ENCODE data around the gene TMEM51. TPM values are rescaled to one million over a fixed set of nuclear protein-coding genes. Genes with fewer than 3 reads are reported as not detected.
A peak's percentile ranks its signal among the peaks of the same experiment; 100 is the strongest.

TMEM51 gene
- total and polyA plus RNA-seq, 9 of the 15 experiments (the other 6 are each of a cell fraction or from before 2014, with no cell fraction given) = 0.06 to 1.4 (median 0.58) TPM

DNA sequence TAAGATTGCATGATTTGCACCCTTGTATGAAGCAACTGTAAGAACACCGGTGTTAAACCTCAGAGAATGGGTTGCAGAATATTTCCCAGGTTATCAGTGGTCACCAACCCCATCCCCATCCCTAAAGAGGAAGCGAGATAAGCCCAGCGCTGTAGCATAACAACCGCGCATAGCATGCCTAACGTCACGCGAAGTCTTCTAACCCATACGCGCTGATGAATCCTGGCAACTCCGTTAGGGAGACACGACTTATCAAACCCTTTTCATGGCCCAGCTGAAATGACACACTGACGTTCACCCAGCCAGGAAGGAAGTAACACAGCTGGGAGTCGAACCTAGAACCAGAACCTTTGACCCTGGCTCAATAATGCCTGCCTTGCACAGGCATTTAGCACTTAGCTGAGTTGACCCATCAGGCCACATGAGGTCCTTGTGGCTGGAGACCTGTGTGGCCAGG lies 24.2 kb downstream of the TMEM51 start (continued):
- TF ChIP-seq, protein P1, sequence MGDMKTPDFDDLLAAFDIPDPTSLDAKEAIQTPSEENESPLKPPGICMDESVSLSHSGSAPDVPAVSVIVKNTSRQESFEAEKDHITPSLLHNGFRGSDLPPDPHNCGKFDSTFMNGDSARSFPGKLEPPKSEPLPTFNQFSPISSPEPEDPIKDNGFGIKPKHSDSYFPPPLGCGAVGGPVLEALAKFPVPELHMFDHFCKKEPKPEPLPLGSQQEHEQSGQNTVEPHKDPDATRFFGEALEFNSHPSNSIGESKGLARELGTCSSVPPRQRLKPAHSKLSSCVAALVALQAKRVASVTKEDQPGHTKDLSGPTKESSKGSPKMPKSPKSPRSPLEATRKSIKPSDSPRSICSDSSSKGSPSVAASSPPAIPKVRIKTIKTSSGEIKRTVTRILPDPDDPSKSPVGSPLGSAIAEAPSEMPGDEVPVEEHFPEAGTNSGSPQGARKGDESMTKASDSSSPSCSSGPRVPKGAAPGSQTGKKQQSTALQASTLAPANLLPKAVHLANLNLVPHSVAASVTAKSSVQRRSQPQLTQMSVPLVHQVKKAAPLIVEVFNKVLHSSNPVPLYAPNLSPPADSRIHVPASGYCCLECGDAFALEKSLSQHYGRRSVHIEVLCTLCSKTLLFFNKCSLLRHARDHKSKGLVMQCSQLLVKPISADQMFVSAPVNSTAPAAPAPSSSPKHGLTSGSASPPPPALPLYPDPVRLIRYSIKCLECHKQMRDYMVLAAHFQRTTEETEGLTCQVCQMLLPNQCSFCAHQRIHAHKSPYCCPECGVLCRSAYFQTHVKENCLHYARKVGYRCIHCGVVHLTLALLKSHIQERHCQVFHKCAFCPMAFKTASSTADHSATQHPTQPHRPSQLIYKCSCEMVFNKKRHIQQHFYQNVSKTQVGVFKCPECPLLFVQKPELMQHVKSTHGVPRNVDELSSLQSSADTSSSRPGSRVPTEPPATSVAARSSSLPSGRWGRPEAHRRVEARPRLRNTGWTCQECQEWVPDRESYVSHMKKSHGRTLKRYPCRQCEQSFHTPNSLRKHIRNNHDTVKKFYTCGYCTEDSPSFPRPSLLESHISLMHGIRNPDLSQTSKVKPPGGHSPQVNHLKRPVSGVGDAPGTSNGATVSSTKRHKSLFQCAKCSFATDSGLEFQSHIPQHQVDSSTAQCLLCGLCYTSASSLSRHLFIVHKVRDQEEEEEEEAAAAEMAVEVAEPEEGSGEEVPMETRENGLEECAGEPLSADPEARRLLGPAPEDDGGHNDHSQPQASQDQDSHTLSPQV (IDR thresholded peaks at IDR 0.05) = no peak
- TF ChIP-seq, protein P2, sequence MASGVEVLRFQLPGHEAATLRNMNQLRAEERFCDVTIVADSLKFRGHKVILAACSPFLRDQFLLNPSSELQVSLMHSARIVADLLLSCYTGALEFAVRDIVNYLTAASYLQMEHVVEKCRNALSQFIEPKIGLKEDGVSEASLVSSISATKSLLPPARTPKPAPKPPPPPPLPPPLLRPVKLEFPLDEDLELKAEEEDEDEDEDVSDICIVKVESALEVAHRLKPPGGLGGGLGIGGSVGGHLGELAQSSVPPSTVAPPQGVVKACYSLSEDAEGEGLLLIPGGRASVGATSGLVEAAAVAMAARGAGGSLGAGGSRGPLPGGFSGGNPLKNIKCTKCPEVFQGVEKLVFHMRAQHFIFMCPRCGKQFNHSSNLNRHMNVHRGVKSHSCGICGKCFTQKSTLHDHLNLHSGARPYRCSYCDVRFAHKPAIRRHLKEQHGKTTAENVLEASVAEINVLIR (CRISPR knock-in tag; IDR thresholded peaks at IDR 0.05) = peak; percentile 53; the same call in 1 of the 2 replicates
- TF ChIP-seq NFIX (CRISPR knock-in tag; IDR thresholded peaks at IDR 0.05; ENCODE audit: low read depth) = no peak
- TF ChIP-seq ZNF232 (CRISPR knock-in tag; IDR thresholded peaks at IDR 0.05) = no peak
- no peak for TF ChIP-seq SMAD2 (IDR thresholded peaks at IDR 0.05; ENCODE audit: low read depth, low read length)
- TF ChIP-seq, protein P3, sequence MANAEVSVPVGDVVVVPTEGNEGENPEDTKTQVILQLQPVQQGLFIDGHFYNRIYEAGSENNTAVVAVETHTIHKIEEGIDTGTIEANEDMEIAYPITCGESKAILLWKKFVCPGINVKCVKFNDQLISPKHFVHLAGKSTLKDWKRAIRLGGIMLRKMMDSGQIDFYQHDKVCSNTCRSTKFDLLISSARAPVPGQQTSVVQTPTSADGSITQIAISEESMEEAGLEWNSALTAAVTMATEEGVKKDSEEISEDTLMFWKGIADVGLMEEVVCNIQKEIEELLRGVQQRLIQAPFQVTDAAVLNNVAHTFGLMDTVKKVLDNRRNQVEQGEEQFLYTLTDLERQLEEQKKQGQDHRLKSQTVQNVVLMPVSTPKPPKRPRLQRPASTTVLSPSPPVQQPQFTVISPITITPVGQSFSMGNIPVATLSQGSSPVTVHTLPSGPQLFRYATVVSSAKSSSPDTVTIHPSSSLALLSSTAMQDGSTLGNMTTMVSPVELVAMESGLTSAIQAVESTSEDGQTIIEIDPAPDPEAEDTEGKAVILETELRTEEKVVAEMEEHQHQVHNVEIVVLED (CRISPR knock-in tag; IDR thresholded peaks at IDR 0.05) = no peak
- TF ChIP-seq, protein P4, sequence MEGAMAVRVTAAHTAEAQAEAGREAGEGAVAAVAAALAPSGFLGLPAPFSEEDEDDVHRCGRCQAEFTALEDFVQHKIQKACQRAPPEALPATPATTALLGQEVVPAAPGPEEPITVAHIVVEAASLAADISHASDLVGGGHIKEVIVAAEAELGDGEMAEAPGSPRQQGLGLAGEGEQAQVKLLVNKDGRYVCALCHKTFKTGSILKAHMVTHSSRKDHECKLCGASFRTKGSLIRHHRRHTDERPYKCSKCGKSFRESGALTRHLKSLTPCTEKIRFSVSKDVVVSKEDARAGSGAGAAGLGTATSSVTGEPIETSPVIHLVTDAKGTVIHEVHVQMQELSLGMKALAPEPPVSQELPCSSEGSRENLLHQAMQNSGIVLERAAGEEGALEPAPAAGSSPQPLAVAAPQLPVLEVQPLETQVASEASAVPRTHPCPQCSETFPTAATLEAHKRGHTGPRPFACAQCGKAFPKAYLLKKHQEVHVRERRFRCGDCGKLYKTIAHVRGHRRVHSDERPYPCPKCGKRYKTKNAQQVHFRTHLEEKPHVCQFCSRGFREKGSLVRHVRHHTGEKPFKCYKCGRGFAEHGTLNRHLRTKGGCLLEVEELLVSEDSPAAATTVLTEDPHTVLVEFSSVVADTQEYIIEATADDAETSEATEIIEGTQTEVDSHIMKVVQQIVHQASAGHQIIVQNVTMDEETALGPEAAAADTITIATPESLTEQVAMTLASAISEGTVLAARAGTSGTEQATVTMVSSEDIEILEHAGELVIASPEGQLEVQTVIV (CRISPR knock-in tag; IDR thresholded peaks at IDR 0.05; ENCODE audit: borderline replicate concordance) = no peak
- no peak for TF ChIP-seq ASH1L (IDR thresholded peaks at IDR 0.05; ENCODE audit: borderline replicate concordance, low read depth, partially characterized antibody)
- TF ChIP-seq DIDO1 (tag; IDR thresholded peaks at IDR 0.05; ENCODE audit: low read depth) = no peak
- TF ChIP-seq, protein P5, sequence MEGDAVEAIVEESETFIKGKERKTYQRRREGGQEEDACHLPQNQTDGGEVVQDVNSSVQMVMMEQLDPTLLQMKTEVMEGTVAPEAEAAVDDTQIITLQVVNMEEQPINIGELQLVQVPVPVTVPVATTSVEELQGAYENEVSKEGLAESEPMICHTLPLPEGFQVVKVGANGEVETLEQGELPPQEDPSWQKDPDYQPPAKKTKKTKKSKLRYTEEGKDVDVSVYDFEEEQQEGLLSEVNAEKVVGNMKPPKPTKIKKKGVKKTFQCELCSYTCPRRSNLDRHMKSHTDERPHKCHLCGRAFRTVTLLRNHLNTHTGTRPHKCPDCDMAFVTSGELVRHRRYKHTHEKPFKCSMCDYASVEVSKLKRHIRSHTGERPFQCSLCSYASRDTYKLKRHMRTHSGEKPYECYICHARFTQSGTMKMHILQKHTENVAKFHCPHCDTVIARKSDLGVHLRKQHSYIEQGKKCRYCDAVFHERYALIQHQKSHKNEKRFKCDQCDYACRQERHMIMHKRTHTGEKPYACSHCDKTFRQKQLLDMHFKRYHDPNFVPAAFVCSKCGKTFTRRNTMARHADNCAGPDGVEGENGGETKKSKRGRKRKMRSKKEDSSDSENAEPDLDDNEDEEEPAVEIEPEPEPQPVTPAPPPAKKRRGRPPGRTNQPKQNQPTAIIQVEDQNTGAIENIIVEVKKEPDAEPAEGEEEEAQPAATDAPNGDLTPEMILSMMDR (IDR thresholded peaks at IDR 0.05 in 2 of 3, conservative IDR thresholded peaks at IDR 0.05 in 1 of 3; ENCODE audit: insufficient read depth in 2 of 3, low read depth in 1 of 3, low read length in 3 of 3) = no peak
- no peak for TF ChIP-seq ZNF77 (CRISPR knock-in tag; IDR thresholded peaks at IDR 0.05)
- TF ChIP-seq PCBP1 (IDR thresholded peaks at IDR 0.05; ENCODE audit: low read depth, low read length, poor library complexity, severe bottlenecking) = no peak
- TF ChIP-seq, protein P6, sequence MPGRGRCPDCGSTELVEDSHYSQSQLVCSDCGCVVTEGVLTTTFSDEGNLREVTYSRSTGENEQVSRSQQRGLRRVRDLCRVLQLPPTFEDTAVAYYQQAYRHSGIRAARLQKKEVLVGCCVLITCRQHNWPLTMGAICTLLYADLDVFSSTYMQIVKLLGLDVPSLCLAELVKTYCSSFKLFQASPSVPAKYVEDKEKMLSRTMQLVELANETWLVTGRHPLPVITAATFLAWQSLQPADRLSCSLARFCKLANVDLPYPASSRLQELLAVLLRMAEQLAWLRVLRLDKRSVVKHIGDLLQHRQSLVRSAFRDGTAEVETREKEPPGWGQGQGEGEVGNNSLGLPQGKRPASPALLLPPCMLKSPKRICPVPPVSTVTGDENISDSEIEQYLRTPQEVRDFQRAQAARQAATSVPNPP (IDR thresholded peaks at IDR 0.05; ENCODE audit: borderline replicate concordance, insufficient read depth, insufficient read length) = no peak
- TF ChIP-seq ZNF696 (CRISPR knock-in tag; conservative IDR thresholded peaks at IDR 0.05) = no peak
- no peak for TF ChIP-seq ZNF3 (CRISPR knock-in tag; IDR thresholded peaks at IDR 0.05)
